ENCODE measurements around the gene MTG1.
"Not testable (repeated sequence)": the region's sequence is repeated elsewhere in the genome, so short reads cannot be mapped to it uniquely, and the experiment has no call there.

The MTG1 gene

GRCh38 chr10:133359554-133359971, 34.4 kb upstream of the MTG1 start:
- DNase-seq (ENCODE audit: low read depth), result no peak

GRCh38 chr10:133359972-133360610, 33.9 kb upstream of the MTG1 start:
- DNase-seq (ENCODE audit: low read depth), result no peak

GRCh38 chr10:133361227-133361626, 32.7 kb upstream of the MTG1 start:
- DNase-seq (ENCODE audit: low read depth), result no peak

- no peak for DNase-seq (ENCODE audit: low read depth)
Measured at GRCh38 chr10:133361773-133362441, 32.0 kb upstream of the MTG1 start.

- DNase-seq (ENCODE audit: low read depth), result no peak
Measured at GRCh38 chr10:133362846-133363245, 31.1 kb upstream of the MTG1 start.

GRCh38 chr10:133364645-133365431, 29.1 kb upstream of the MTG1 start:
- no peak for DNase-seq (ENCODE audit: low read depth)

GRCh38 chr10:133365461-133366129, 28.4 kb upstream of the MTG1 start:
- DNase-seq (ENCODE audit: low read depth), result no peak

- DNase-seq (ENCODE audit: low read depth), result no peak
Measured at GRCh38 chr10:133366130-133366478, 27.9 kb upstream of the MTG1 start.

GRCh38 chr10:133366751-133367150, 27.2 kb upstream of the MTG1 start:
- no peak for DNase-seq (ENCODE audit: low read depth)

GRCh38 chr10:133367461-133367860, 26.5 kb upstream of the MTG1 start:
- DNase-seq (ENCODE audit: low read depth), result not testable (repeated sequence)

- no peak for DNase-seq (ENCODE audit: low read depth)
Measured at GRCh38 chr10:133368153-133368552, 25.8 kb upstream of the MTG1 start.

GRCh38 chr10:133370030-133370786, 23.7 kb upstream of the MTG1 start:
- no peak for DNase-seq (ENCODE audit: low read depth)

- no peak for DNase-seq (ENCODE audit: low read depth)
Measured at GRCh38 chr10:133372507-133372906, 21.4 kb upstream of the MTG1 start.

- peak; percentile 90 for DNase-seq (ENCODE audit: low read depth)
Measured at GRCh38 chr10:133373174-133374090, 20.5 kb upstream of the MTG1 start, which contains the start of gene ECHS1. Gene ECHS1, minus strand, starts transcription at chr10:133373354. Its CDS starts 21 bp downstream, at chr10:133373333.

GRCh38 chr10:133375357-133376115, 18.4 kb upstream of the MTG1 start:
- no peak for DNase-seq (ENCODE audit: low read depth)

- DNase-seq (ENCODE audit: low read depth), result not testable (repeated sequence)
Measured at GRCh38 chr10:133376183-133376582, 17.8 kb upstream of the MTG1 start.

- no peak for DNase-seq (ENCODE audit: low read depth)
Measured at GRCh38 chr10:133377025-133377817, 16.7 kb upstream of the MTG1 start.

GRCh38 chr10:133377818-133378250, 16.1 kb upstream of the MTG1 start:
- DNase-seq (ENCODE audit: low read depth), result no peak

Measured in activated T-helper 9 cell treated with anti-CD3 and anti-CD28 coated beads, Interleukin-2, amount 50 U/mL, for 16 hours (primary cell).